Measurements from ENCODE around the gene MDGA2.

Gene MDGA2

GRCh38 chr14:47526591-47527244, 148.7 kb downstream of the MDGA2 start:
- H3K9me3 ChIP-seq (ENCODE audit: control insufficient read depth, low read length), result no peaks in the 10 kb centered on the region

GRCh38 chr14:47524524-47524923, 150.9 kb downstream of the MDGA2 start:
- Histone ChIP-seq H3K36me3 (ENCODE audit: control insufficient read depth, insufficient read depth, low read length) (no peaks in the 10 kb centered on the region), H3K4me1 (ENCODE audit: control insufficient read depth, insufficient read depth, low read length) (no peaks in the 10 kb centered on the region), H3K4me3 (ENCODE audit: low read length) (no peak overlapping the region), H3K9ac (ENCODE audit: low read length) (no peak overlapping the region), H3K9me3 (ENCODE audit: control insufficient read depth, low read length) (no peaks in the 10 kb centered on the region), H3K27me3 (ENCODE audit: control insufficient read depth, insufficient read depth, low read length) (no peaks in the 10 kb centered on the region)

More at GRCh38 chr14:47526591-47527244, 148.7 kb downstream of the MDGA2 start:
- Histone ChIP-seq H3K9ac (ENCODE audit: low read length) (no peak overlapping the region), H3K36me3 (ENCODE audit: control insufficient read depth, insufficient read depth, low read length) (no peaks in the 10 kb centered on the region), H3K4me3 (ENCODE audit: low read length) (no peak overlapping the region), H3K4me1 (ENCODE audit: control insufficient read depth, insufficient read depth, low read length) (no peaks in the 10 kb centered on the region), H3K27me3 (ENCODE audit: control insufficient read depth, insufficient read depth, low read length) (no peaks in the 10 kb centered on the region)

- no peaks in the 10 kb centered on the region for H3K27me3 ChIP-seq (ENCODE audit: control insufficient read depth, insufficient read depth, low read length)
- H3K4me1 ChIP-seq (ENCODE audit: control insufficient read depth, insufficient read depth, low read length), result no peaks in the 10 kb centered on the region
- H3K4me3 ChIP-seq (ENCODE audit: low read length), result no peak overlapping the region
- H3K9me3 ChIP-seq (ENCODE audit: control insufficient read depth, low read length), result no peaks in the 10 kb centered on the region
- H3K9ac ChIP-seq (ENCODE audit: low read length), result no peak overlapping the region
- H3K36me3 ChIP-seq (ENCODE audit: control insufficient read depth, insufficient read depth, low read length), result no peaks in the 10 kb centered on the region
These were observed 155.0 kb downstream of the MDGA2 start for GRCh38 chr14:47520382-47520781.

GRCh38 chr14:47511829-47512228, 163.6 kb downstream of the MDGA2 start:
- no peaks in the 10 kb centered on the region for H3K36me3 ChIP-seq (ENCODE audit: control insufficient read depth, insufficient read depth, low read length)
- no peaks in the 10 kb centered on the region for H3K9me3 ChIP-seq (ENCODE audit: control insufficient read depth, low read length)
- H3K4me3 ChIP-seq (ENCODE audit: low read length), result no peak overlapping the region
- no peaks in the 10 kb centered on the region for H3K4me1 ChIP-seq (ENCODE audit: control insufficient read depth, insufficient read depth, low read length)
- no peak overlapping the region for H3K9ac ChIP-seq (ENCODE audit: low read length)
- H3K27me3 ChIP-seq (ENCODE audit: control insufficient read depth, insufficient read depth, low read length), result no peaks in the 10 kb centered on the region

GRCh38 chr14:47509957-47510356, 165.4 kb downstream of the MDGA2 start:
- Histone ChIP-seq H3K9ac (ENCODE audit: low read length) (no peak overlapping the region), H3K9me3 (ENCODE audit: control insufficient read depth, low read length) (no peaks in the 10 kb centered on the region), H3K4me3 (ENCODE audit: low read length) (no peak overlapping the region), H3K36me3 (ENCODE audit: control insufficient read depth, insufficient read depth, low read length) (no peaks in the 10 kb centered on the region), H3K27me3 (ENCODE audit: control insufficient read depth, insufficient read depth, low read length) (no peaks in the 10 kb centered on the region), H3K4me1 (ENCODE audit: control insufficient read depth, insufficient read depth, low read length) (no peaks in the 10 kb centered on the region)

GRCh38 chr14:47507861-47508260, 167.5 kb downstream of the MDGA2 start:
- H3K27me3 ChIP-seq (ENCODE audit: control insufficient read depth, insufficient read depth, low read length), result no peaks in the 10 kb centered on the region

GRCh38 chr14:47500369-47500768, 175.0 kb downstream of the MDGA2 start:
- Histone ChIP-seq H3K4me1 (ENCODE audit: control insufficient read depth, insufficient read depth, low read length) (no peaks in the 10 kb centered on the region), H3K9ac (ENCODE audit: low read length) (no peak overlapping the region), H3K27me3 (ENCODE audit: control insufficient read depth, insufficient read depth, low read length) (no peaks in the 10 kb centered on the region), H3K9me3 (ENCODE audit: control insufficient read depth, low read length) (no peaks in the 10 kb centered on the region), H3K36me3 (ENCODE audit: control insufficient read depth, insufficient read depth, low read length) (no peaks in the 10 kb centered on the region), H3K4me3 (ENCODE audit: low read length) (no peak overlapping the region)

More at GRCh38 chr14:47507861-47508260, 167.5 kb downstream of the MDGA2 start:
- Histone ChIP-seq H3K4me3 (ENCODE audit: low read length) (no peak overlapping the region), H3K36me3 (ENCODE audit: control insufficient read depth, insufficient read depth, low read length) (no peaks in the 10 kb centered on the region), H3K9ac (ENCODE audit: low read length) (no peak overlapping the region), H3K9me3 (ENCODE audit: control insufficient read depth, low read length) (no peaks in the 10 kb centered on the region), H3K4me1 (ENCODE audit: control insufficient read depth, insufficient read depth, low read length) (no peaks in the 10 kb centered on the region)

GRCh38 chr14:47490766-47491165, 184.6 kb downstream of the MDGA2 start:
- H3K9ac ChIP-seq (ENCODE audit: low read length), result no peak overlapping the region
- H3K36me3 ChIP-seq (ENCODE audit: control insufficient read depth, insufficient read depth, low read length), result no peaks in the 10 kb centered on the region
- H3K4me1 ChIP-seq (ENCODE audit: control insufficient read depth, insufficient read depth, low read length), result no peaks in the 10 kb centered on the region
- no peaks in the 10 kb centered on the region for H3K27me3 ChIP-seq (ENCODE audit: control insufficient read depth, insufficient read depth, low read length)
- H3K9me3 ChIP-seq (ENCODE audit: control insufficient read depth, low read length), result no peaks in the 10 kb centered on the region
- no peak overlapping the region for H3K4me3 ChIP-seq (ENCODE audit: low read length)

- Histone ChIP-seq H3K36me3 (ENCODE audit: control insufficient read depth, insufficient read depth, low read length) (no peaks in the 10 kb centered on the region), H3K27me3 (ENCODE audit: control insufficient read depth, insufficient read depth, low read length) (no peaks in the 10 kb centered on the region), H3K4me1 (ENCODE audit: control insufficient read depth, insufficient read depth, low read length) (no peaks in the 10 kb centered on the region), H3K9me3 (ENCODE audit: control insufficient read depth, low read length) (no peaks in the 10 kb centered on the region), H3K9ac (ENCODE audit: low read length) (no peak overlapping the region), H3K4me3 (ENCODE audit: low read length) (no peak overlapping the region)
These were observed 185.1 kb downstream of the MDGA2 start for GRCh38 chr14:47490353-47490752.

GRCh38 chr14:47485421-47485820, 190.0 kb downstream of the MDGA2 start:
- Histone ChIP-seq H3K27me3 (ENCODE audit: control insufficient read depth, insufficient read depth, low read length) (no peaks in the 10 kb centered on the region), H3K36me3 (ENCODE audit: control insufficient read depth, insufficient read depth, low read length) (no peaks in the 10 kb centered on the region), H3K9ac (ENCODE audit: low read length) (no peak overlapping the region), H3K4me3 (ENCODE audit: low read length) (no peak overlapping the region), H3K4me1 (ENCODE audit: control insufficient read depth, insufficient read depth, low read length) (no peaks in the 10 kb centered on the region), H3K9me3 (ENCODE audit: control insufficient read depth, low read length) (no peaks in the 10 kb centered on the region)

- H3K9ac ChIP-seq (ENCODE audit: low read length), result no peak overlapping the region
- no peaks in the 10 kb centered on the region for H3K27me3 ChIP-seq (ENCODE audit: control insufficient read depth, insufficient read depth, low read length)
- no peaks in the 10 kb centered on the region for H3K4me1 ChIP-seq (ENCODE audit: control insufficient read depth, insufficient read depth, low read length)
- no peaks in the 10 kb centered on the region for H3K36me3 ChIP-seq (ENCODE audit: control insufficient read depth, insufficient read depth, low read length)
- no peaks in the 10 kb centered on the region for H3K9me3 ChIP-seq (ENCODE audit: control insufficient read depth, low read length)
- H3K4me3 ChIP-seq (ENCODE audit: low read length), result no peak overlapping the region
These were observed 192.0 kb downstream of the MDGA2 start for GRCh38 chr14:47483449-47483848.

GRCh38 chr14:47471075-47471474, 204.3 kb downstream of the MDGA2 start:
- Histone ChIP-seq H3K9ac (ENCODE audit: low read length) (no peak overlapping the region), H3K27me3 (ENCODE audit: control insufficient read depth, insufficient read depth, low read length) (no peaks in the 10 kb centered on the region), H3K4me3 (ENCODE audit: low read length) (no peak overlapping the region), H3K4me1 (ENCODE audit: control insufficient read depth, insufficient read depth, low read length) (no peaks in the 10 kb centered on the region), H3K9me3 (ENCODE audit: control insufficient read depth, low read length) (no peaks in the 10 kb centered on the region), H3K36me3 (ENCODE audit: control insufficient read depth, insufficient read depth, low read length) (no peaks in the 10 kb centered on the region)

- Histone ChIP-seq H3K27me3 (ENCODE audit: control insufficient read depth, insufficient read depth, low read length) (no peaks in the 10 kb centered on the region), H3K4me3 (ENCODE audit: low read length) (no peak overlapping the region), H3K9me3 (ENCODE audit: control insufficient read depth, low read length) (no peaks in the 10 kb centered on the region), H3K9ac (ENCODE audit: low read length) (no peak overlapping the region), H3K36me3 (ENCODE audit: control insufficient read depth, insufficient read depth, low read length) (no peaks in the 10 kb centered on the region), H3K4me1 (ENCODE audit: control insufficient read depth, insufficient read depth, low read length) (no peaks in the 10 kb centered on the region)
These were observed 208.5 kb downstream of the MDGA2 start for GRCh38 chr14:47466916-47467315.

Data from mucosa of stomach (tissue), 1 donor.